Activated CD8-positive, alpha-beta memory T cell treated with anti-CD3 and anti-CD28 coated beads for 1 hour (primary cell): ENCODE results near the gene NFATC1.

Experiments used
- DNase-seq, 2 donors: peaks; one replicate each; pipeline ENCODE4 v3.0.0-alpha.2; 2020; ENCODE audit warnings: low read depth in 1 of 2; ENCODE audit errors: extremely low read depth in 1 of 2

Gene NFATC1

DNA sequence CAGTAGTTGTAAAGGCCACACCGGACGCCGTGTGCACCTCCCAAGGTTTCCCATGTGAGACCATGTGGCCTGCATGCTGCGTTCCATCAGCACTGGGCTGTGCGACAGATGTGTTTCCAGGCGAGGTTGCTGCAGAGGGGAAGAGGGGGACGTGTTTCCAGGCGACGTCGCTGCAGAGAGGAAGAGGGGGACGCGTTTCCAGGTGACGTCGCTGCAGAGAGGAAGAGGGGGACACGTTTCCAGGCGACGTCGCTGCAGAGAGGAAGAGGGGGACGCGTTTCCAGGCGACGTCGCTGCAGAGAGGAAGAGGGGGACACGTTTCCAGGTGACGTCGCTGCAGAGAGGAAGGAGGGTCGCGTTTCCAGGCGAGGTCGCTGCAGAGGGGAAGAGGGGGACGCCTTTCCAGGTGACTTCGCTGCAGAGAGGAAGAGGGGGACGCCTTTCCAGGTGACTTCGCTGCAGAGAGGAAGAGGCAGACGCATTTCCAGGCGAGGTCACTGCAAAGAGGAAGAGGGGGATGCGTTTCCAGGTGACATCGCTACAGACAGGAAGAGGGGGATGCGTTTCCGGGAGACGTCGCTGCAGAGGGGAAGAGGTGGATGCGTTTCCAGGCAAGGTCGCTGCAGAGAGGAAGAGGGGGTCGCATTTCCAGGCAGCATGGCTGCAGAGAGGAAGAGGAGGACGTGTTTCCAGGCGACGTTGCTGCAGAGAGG is 24.5 kb downstream of the NFATC1 start:
- no peak for DNase-seq

DNA sequence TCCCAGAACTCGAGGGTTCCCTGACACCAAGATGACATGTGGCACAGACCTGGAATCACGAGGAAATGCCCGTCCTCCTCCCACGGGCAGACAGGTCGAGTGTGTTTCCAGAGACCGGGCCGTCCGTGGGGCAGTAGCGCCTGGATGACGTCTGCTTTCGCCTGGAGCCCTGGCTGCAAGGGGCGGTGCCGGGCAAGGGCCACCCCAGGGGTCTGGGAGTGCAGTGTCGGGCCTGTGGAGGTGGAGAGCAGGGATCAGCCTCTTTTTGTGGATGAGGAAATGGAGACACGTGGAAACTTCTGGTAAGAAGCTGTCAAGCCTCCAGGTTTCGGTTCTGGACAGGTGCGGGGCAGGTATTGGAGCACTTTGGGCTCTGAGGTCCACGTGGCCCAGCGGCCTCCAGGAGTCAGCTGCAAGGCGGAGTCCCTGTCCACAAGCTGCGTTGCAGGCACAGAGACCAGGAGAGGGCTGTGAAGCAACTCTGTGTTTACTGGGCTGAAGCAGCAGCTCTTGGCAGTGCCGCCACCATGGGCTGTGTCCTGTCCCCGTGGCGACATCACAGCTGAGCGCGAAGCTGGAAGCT is 25.6 kb downstream of the NFATC1 start:
- DNase-seq: no peak

DNA sequence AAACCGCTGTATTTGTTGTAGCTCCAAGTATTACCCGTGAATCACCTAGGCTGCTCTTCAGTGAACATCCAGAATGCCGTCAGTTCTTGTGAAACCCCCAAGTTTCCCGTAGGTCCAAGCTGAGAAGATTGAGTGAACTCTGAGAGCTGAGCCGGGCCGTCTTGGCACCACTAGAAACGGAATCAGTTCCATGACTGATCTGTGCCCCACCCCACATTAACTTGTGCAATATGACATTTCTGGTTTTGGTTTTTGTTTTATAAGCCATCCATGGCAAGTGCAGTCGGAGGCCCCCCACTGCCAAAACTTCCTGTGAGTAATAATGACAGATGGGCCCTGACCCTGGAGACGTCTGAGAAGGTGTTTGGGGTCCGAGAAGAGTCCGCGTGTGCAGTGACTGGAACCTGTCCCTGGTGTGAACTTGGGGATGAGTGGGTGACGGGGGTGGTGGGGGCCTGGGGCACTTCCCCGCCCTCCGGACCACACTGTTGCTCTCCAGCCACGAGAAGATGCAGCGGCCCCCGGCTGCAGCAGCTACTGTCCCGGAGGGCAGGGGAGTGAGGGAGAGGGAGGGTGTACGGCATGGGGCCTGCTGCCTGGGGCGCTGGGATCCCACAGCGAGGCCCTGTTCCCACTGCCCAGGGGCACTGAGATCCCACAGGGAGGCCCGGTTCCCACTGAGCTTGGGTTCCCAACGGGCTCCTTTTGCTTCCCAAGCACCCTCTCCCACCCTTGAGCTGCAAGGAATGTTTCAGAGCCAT is 26.5 kb downstream of the NFATC1 start:
- no peak for DNase-seq

DNA sequence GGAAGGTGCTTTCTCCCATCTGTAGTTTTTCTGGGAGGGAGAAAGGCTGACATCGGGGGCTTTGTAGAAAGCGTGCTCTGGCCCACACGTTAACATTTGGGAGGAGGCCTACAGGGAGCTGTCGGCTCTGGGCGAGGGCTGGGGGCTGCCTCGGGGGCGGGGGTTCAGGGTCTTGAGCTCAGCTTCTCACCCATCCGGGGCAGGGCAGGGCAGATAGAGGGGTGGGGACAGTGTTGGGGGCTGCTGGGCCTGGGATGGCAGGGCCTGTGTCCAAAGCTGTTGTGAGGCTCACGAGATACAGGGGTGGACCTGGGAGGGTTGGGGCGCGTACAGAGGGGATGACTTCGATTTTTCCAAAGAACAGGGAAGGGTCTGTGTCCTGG is 27.0 kb downstream of the NFATC1 start:
- no peak for DNase-seq

DNA sequence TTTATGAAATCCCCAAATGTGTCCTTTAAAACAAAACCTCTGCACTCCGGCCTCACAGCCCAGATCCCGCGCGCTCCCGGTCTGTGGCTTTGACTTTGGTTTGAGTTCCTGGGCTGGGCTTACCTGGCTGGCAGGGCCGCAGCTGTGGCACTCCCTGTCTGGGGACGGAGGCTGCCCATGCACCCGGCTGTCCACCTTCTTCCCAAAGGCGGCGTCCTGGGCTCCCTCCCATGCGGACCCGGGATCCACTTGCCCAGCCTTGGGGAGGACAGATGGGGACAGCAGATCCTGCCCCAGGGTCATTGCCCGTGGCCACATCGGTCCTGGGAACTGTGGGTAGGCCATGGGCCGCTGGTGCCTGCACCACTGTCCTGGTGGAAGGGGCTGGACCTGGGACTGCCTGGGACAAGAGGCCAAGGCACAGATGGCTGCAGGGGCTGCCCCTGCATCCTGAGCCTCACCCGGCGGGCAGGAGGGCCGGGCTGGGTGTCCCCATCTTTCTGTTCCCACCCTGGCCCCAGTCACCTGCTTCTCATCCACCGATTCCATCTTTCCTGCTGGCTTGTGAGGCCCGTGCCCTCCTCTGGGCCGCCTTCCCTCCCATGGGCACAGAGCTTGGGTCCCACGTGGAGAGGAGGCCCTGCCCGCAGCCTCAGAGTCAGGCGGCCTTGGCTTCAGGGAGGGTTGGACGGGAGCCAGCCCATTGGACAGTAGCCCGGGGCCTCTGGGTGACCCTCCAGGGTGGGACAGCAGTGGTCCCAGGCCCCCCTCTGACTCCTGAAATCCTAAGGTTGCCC is 27.7 kb downstream of the NFATC1 start:
- DNase-seq: no peak

DNA sequence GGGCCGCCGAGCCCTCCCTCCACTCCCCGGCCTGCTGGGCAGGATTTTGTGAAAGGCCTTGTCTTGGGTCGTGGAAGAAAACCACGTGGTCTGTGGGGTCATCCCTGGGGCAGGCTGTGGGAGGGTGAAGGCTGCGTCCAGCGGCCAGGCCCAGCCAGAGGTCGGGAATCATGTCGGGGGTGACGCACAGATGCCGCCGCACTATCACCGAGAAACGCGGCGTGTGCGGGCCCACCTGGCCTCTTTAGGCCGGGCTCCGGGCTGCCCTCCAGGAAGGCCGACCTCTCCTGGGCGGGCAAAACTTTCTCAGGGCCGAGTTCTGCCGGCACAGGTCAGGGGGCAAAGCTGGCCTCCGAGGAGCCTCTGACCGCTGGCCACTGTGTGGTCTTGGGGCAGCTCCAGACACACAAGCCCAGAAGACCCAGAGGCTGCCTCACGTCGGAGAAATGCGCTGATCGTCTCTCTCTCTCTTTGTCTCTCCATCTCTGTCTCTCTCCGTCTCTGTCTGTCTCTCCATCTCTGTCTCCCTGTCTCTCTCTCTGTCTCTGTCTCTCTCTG is 28.4 kb downstream of the NFATC1 start:
- no peak for DNase-seq

DNA sequence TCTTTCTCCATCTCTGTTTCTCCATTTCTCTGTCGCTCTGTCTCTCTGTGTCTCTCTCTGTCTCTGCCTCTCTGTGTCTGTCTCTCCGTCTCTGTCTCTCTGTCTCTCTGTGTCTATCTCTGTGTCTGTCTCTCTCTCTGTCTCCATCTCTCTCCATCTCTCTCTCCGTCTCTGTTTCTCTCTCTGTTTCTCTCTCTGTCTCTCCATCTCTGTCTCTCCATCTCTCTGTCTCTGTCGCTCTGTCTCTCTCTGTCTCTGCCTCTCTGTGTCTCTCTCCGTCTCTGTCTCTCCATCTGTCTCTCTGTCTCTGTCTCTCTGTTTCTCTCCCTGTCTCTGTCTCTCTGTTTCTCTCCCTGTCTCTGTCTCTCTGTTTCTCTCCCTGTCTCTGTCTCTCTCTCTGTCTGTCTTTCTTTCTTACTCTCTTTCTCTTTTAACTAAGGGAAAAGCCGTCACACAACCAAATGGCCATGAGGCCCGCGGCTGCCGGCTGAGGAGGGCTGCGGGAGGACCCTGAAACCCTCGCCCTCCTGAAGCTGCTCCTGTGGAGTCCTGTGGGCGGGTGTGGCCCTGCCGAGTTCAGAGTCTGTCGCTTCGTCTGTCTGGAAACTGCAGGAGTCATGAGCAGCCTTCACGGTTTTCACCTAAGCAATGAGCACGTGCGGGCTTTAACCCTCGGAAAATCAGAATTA is 29.3 kb downstream of the NFATC1 start:
- no peak for DNase-seq

DNA sequence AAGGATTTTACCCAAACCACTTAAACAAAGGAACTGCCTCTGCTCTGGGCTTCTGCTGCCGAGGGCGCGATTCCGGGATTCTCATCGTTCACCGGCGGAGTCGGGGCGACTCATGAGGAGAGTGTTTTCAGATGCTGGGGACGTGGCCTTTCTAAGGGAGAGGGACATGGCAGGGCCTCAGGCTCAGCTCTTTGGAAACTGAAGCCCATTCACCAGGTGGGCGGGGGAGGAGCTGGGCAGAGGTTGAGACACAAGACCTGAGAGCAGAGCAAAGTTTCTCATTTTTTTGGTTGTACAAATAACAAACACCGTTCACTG is 29.8 kb downstream of the NFATC1 start:
- DNase-seq: no peak

DNA sequence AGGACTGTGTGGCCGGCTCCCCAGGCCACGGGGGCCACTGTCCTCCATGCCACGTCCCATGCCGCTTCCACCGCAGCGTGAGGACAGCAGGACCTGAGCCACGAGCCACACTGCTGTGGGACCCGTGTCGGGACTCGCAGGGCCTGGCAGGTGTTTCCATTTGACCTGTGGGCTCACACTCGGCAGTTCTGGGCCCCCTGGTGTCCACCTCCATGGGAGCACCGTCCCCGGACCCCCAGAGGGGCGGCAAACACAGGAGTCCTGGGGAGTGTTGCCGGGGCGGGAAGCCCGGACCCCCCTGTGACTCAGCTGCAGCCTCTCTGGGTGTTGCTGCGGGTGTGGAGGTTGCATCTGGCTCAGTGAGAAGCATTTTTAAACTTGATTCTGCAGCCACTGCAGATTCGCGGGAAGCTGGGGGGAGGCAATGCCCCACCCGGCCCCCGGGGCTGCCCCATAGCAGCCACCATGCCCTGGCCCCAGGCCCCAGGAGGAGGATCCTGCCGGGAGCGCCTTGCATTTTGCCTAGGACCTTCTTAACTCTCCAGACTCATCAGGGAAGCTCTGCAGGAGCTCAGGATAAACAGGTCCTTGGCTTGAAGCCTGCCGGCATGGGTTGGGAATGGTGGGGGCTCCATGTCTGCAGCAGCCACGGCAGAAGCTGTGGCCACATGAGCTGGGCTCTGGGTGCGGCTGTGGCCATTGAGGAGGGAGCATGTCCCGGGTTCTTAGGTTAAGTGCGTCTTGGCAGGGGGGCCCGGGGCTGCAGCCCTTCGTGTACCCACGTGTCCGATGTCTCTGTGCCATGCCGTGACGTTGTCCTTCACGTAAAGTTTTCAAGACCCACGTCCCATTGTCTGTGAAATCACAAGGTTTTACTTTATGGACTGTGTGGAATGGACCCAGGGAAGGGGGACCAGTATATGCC is 30.9 kb downstream of the NFATC1 start:
- DNase-seq: no peak

DNA sequence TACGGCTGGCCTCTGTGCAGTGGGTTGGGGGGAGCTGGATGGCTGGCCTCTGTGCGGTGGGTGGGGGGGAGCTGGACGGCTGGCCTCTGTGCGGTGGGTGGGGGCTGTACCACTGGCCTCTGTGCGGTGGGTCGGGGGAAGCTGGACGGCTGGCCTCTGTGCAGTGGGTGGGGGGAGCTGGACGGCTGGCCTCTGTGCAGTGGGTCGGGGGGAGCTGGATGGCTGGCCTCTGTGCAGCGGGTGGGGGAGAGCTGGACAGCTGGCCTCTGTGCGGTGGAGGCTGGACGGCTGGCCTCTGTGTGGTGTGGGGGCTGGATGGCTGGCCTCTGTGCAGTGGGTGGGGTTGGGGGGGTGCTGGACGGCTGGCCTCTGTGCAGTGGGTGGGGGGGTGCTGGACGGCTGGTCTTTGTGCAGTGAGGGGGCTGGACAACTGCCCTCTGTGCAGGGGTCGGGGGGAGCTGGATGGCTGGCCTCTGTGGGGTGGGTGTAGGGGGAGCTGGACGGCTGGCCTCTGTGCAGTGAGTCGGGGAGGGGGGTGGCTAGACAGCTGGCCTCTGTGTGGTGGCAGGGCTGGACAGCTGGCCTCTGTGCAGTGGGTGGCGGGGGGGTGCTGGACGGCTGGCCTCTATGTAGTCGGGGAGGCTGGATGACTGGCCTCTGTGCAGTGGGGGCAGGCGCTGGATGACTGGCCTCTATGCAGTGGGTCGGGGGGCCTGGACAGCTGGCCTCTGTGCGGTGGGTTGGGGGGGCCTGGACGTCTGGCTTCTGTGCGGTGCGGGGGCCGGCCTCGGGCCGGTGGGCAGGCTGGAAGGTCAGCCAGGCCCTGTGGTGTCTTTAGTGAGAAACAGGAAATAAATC is 31.9 kb downstream of the NFATC1 start:
- DNase-seq: no peak

DNA sequence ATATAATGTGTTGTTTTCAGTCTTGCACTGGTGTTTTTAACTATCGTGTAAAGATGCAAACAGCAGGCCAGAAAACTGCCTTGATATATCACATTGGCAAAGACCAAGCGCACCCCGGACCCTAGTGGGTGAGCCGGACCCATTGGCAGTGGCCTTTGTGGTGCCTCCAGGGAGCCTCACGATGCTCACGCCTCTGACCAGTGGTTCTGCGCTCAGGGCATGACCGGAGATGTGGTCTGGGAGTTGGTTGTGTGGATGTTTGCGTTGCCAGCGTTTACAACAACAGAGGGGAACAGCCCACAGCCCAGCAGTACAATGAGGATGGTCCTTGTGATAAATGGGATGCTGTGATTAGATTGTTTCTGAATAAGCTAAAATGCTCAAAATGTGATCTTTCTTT is 32.6 kb downstream of the NFATC1 start:
- DNase-seq: no peak

DNA sequence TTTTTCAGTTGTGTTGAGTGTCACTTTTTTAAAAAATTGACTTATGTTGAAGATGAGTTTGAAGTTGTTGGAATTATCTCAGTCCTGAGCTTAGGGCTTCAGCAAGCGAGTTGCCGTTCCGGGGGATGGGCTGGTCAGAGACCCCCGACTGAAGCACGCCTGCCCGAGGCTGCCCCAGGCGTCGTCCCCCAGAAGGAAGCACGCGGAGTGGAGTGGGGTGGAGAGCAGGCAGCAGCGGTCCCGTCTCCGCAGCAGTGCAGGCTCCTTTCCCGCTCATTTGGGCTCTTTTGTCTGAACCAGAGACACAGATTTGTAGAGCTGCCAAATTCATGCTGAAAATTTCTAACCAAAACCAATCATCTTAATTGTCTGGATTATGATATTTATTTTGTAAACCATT is 33.7 kb downstream of the NFATC1 start:
- DNase-seq: no peak

DNA sequence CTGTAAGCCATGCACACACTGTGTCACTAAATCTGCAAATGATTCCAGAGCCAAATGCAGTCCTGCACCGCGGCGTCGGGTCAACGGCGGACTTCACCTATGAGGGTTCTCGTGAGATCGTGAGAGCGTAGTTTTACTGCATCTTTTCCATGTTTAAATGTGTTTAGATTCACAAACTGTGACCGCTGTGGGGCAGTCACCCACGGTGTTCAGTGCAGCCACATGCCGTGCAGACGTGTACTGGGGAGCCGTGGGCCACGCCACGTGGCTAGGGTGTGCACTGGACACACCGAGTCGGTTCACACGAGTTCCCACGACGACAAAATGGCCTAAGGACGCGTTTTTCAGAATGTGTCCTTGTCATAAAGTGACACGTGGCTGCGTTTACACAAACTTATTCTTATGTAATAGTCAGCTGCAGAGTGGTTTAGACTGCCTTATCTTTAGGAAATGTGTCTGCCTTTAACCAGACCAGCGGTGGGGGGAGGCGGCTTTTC is 34.1 kb downstream of the NFATC1 start:
- no peak for DNase-seq

DNA sequence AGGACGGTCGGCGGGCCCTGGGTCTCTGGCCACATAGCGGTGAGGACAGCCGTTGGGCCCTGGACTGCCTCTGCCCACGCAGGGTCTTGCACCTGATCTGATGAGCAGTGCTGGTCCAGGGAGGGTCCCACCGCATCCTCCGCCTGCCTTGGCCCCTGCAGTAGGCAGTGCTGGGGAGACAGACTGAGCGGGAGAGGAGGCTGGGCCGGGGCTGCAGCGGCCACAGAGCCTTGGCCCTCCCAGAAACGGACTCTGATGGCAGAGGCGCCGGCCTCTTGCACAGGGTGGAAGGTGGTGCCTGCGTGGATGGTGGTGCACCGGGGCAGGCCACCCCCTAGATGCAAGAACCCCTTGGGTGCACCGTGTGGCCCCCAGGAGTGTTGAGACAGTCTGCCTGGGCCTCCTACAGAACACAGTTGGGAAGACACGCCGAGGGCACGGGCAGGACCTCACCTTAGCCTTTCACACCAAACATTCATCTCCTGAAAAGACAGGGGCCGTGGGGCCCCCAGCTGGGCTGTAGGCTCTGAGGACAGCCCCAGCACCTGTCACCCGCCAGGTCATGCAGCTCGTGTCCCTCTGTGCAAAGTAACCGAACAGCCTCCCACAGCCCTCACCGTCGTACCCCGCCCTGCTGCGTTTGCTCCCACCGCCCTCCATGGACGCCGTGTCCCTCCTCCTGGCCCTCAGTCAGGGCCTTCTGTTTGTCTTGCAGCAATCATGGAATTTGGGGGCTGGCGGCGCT is 36.8 kb downstream of the NFATC1 start:
- DNase-seq: no peak

DNA sequence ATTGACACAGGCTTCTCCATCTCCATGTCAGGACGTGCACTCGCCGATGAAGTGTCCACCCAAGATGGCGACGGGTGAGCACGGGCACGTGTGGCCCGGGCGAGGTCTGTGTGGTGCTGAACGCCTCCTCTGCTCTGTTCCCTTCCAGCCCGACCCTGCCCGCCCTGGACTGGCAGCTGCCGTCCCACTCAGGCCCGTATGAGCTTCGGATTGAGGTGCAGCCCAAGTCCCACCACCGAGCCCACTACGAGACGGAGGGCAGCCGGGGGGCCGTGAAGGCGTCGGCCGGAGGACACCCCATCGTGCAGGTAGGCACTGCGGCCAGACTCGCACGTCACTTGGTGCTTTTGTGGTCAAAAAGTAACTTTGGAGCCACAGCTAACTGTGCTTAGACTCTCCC is 37.7 kb downstream of the NFATC1 start:
- DNase-seq: no peak

DNA sequence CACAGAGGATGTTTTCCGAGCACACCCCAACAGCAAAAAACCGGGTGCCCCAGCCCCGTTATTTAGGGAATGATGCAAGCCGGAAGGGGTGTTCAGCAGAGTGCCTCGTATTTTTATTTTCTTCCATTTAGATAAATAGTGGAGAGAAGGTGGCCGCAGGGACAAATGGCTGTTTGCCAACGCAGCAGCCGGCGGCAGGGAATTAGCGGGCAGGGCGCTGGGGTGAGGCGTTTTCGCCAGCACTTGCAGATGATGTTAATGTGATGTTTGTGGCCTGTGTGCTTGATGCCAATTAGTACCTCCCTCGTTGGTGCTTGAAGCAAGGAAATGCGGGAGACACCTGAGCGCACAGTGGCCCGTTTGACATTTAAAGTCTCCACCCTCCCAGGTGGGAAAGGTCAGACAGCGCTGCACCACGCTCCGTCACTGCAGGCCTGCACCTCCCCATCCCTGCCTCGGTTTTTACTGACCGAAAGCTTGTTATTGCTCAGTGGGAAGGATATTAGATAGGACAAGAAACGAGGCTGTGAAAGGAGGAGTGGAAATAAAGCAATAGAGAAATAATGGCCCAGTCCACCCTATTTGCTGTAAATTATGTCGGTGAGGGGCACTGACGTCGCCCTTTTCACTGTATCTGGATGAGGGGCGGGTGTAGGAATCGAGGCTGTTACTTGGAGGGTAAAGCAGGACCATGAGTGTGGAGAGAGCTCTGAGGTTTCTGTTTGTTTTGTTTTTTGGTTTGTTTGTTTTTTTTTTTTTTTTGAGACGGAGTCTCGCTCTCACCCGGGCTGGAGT is 39.1 kb downstream of the NFATC1 start:
- DNase-seq: no peak
